ENCODE data around the gene SORT1.
"Not testable (repeated sequence)": the region's sequence is repeated elsewhere in the genome, so short reads cannot be mapped to it uniquely, and the experiment has no call there.

DNA sequence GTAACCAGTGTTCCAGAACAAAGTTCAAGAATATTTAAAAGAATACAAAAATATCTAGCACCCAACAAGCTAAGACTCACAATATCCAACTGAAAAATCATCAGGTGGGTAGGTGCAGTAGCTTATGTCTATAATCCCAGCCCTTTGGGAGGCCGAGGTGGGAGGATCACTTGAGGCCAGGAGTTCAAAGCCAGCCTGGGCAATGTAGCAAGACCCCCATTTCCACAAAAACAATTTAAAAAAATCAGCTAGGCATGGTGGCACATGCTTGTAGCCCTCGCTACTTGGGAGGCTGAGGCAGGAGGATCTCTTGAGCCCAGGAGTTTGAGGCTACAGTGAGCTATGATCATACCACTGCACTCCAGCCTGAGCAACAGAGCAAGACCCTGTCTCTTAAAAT, 24.0 kb downstream of the SORT1 start:
- not testable (repeated sequence) for TF ChIP-seq EZH2 (IDR thresholded peaks at IDR 0.05; ENCODE audit: borderline replicate concordance, low read depth, low read length, poor library complexity, severe bottlenecking)
- TF ChIP-seq, protein P1, sequence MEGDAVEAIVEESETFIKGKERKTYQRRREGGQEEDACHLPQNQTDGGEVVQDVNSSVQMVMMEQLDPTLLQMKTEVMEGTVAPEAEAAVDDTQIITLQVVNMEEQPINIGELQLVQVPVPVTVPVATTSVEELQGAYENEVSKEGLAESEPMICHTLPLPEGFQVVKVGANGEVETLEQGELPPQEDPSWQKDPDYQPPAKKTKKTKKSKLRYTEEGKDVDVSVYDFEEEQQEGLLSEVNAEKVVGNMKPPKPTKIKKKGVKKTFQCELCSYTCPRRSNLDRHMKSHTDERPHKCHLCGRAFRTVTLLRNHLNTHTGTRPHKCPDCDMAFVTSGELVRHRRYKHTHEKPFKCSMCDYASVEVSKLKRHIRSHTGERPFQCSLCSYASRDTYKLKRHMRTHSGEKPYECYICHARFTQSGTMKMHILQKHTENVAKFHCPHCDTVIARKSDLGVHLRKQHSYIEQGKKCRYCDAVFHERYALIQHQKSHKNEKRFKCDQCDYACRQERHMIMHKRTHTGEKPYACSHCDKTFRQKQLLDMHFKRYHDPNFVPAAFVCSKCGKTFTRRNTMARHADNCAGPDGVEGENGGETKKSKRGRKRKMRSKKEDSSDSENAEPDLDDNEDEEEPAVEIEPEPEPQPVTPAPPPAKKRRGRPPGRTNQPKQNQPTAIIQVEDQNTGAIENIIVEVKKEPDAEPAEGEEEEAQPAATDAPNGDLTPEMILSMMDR (conservative IDR thresholded peaks at IDR 0.05; ENCODE audit: low read depth, low read length), result not testable (repeated sequence)

Data from A673 (cell line).